Activated CD4-positive, alpha-beta T cell treated with anti-CD3 and anti-CD28 coated beads, Interleukin-2, amount 10 ng/mL, durations not matched to agents 7 days and 5 days (primary cell): Measurements from ENCODE around the gene DENND1A. TPM values are rescaled to one million over a fixed set of nuclear protein-coding genes. Genes with fewer than 3 reads are reported as not detected.

ENCODE experiments used
- CTCF ChIA-PET: fragments of 350-600 bp; sonication (Branson Sonifier 250); formaldehyde crosslinking; loops from one replicate; lab custom pipeline; 2021; ENCODE audit warnings: antibody characterized with exemption; lab: Charles Lee
- POLR2A ChIA-PET: fragments of 350-600 bp; sonication (Branson Sonifier 250); formaldehyde crosslinking; loops from one replicate; lab custom pipeline; 2021; ENCODE audit warnings: antibody characterized with exemption; lab: Charles Lee
- DNase-seq: peaks from one replicate; pipeline ENCODE4 v3.0.0-alpha.2; 2020
- H3K27ac Mint-ChIP-seq: one replicate; pipeline ENCODE4 v1.8.0; 2021; ENCODE audit warnings: mild to moderate bottlenecking, moderate library complexity, mixed read lengths
- H3K27me3 Mint-ChIP-seq: one replicate; pipeline ENCODE4 v1.8.0; 2021; ENCODE audit warnings: mixed read lengths
- H3K36me3 Mint-ChIP-seq: one replicate; pipeline ENCODE4 v1.8.0; 2021; ENCODE audit warnings: low read depth, mixed read lengths
- H3K4me1 Mint-ChIP-seq: one replicate; pipeline ENCODE4 v1.8.0; 2021; ENCODE audit warnings: mixed read lengths
- H3K4me3 Mint-ChIP-seq: one replicate; pipeline ENCODE4 v1.8.0; 2021; ENCODE audit warnings: mild to moderate bottlenecking, moderate library complexity, mixed read lengths
- H3K9me3 Mint-ChIP-seq: one replicate; pipeline ENCODE4 v1.8.0; 2021; ENCODE audit warnings: mixed read lengths
- total RNA-seq, 2 experiments: library from RNA; stranded (reverse); gene quantifications; one replicate each; pipeline ENCODE4 v1.2.3, GENCODE V29; 2021

The DENND1A gene
- total RNA-seq, 2 experiments from 2014 or later: 15.5 to 21.2 TPM

- Mint-ChIP-seq H3K27ac (no peak overlapping the region), H3K9me3 (peaks cover 9% of the 10 kb centered on the region), H3K4me1 (peaks cover 30% of the 10 kb centered on the region), H3K4me3 (no peak overlapping the region), H3K36me3 (peaks cover 15% of the 10 kb centered on the region), H3K27me3 (no peaks in the 10 kb centered on the region)
- DNase-seq: no peak
- ChIA-PET CTCF (interaction anchor here (0.7 kb wide), 1 partner anchor 57 kb away, joined by 3 read pairs; no protein-coding TSS in a partner anchor), POLR2A (no interaction called here)
Observed at GRCh38 chr9:123865226-123866000, 64.5 kb downstream of the DENND1A start.

DNA sequence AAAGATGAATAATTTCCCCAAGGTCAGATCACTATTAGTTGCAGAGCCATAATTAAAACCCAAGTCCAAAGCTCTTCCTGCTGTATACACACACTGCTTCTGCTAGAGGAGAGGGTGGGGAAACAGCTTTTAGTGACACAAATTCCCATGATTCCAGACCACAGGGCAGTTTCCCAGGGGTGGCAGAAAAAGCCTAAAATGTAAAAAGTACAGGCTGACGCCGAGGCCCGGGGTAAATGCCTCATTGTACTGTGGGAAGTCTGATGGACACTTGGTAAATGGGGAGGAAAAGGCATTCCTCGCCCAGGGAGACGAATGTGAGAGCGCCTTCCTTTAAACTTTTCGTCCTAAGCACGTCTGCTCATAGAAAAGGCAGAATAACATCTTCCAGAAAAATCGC is 65.7 kb downstream of the DENND1A start:
- POLR2A ChIA-PET: no interaction called here
- peaks cover 29% of the 10 kb centered on the region for H3K4me1 Mint-ChIP-seq
- H3K36me3 Mint-ChIP-seq: peaks cover 13% of the 10 kb centered on the region
- DNase-seq: no peak
- peaks cover 7% of the 10 kb centered on the region for H3K9me3 Mint-ChIP-seq
- CTCF ChIA-PET: no interaction called here
- no peaks in the 10 kb centered on the region for H3K27me3 Mint-ChIP-seq
- H3K4me3 Mint-ChIP-seq: no peak overlapping the region
- H3K27ac Mint-ChIP-seq: no peak overlapping the region

GRCh38 chr9:123863164-123863855 is 66.6 kb downstream of the DENND1A start:
- POLR2A ChIA-PET: interaction anchor here (0.6 kb wide), 1 partner anchor 149 kb away, joined by 5 read pairs; no protein-coding TSS in a partner anchor
- Mint-ChIP-seq H3K27ac (no peak overlapping the region), H3K4me1 (peaks cover 25% of the 10 kb centered on the region), H3K9me3 (peaks cover 7% of the 10 kb centered on the region), H3K4me3 (no peak overlapping the region), H3K36me3 (peaks cover 13% of the 10 kb centered on the region), H3K27me3 (no peaks in the 10 kb centered on the region)
- CTCF ChIA-PET: no interaction called here
- DNase-seq: no peak

DNA sequence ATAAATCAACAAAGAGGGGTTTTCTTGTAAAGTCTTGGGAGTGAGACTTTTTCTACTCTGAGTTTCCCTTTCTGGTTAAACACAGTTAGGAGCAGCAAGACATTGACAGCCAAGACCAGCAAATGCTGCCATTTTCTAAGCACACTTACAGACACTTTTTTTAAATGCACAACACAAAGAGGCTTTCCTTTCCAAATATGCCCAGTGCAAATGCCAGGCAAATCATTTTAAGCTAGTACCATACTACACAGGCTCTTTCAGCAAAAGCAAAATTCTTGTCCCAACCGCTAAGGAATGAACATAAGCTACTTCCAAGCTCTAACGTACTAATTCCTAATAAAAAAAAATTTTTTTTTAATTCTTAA is 68.2 kb downstream of the DENND1A start:
- peaks cover 9% of the 10 kb centered on the region for H3K4me1 Mint-ChIP-seq
- no peak overlapping the region for H3K4me3 Mint-ChIP-seq
- ChIA-PET POLR2A (no interaction called here), CTCF (interaction anchor here (1.2 kb wide), 1 partner anchor 11 kb away, joined by 4 read pairs; no protein-coding TSS in a partner anchor)
- peaks cover 4% of the 10 kb centered on the region for H3K9me3 Mint-ChIP-seq
- H3K36me3 Mint-ChIP-seq: peaks cover 9% of the 10 kb centered on the region
- H3K27ac Mint-ChIP-seq: no peak overlapping the region
- no peak for DNase-seq
- no peaks in the 10 kb centered on the region for H3K27me3 Mint-ChIP-seq

- H3K36me3 Mint-ChIP-seq: peaks cover 9% of the 10 kb centered on the region
- CTCF ChIA-PET: interaction anchor here (1.2 kb wide), 1 partner anchor 10 kb away, joined by 4 read pairs; no protein-coding TSS in a partner anchor
Observed at GRCh38 chr9:123861086-123861755, 68.7 kb downstream of the DENND1A start.

GRCh38 chr9:123860603-123861002 is 69.3 kb downstream of the DENND1A start:
- Mint-ChIP-seq H3K4me3 (no peak overlapping the region), H3K36me3 (peaks cover 4% of the 10 kb centered on the region), H3K27me3 (no peaks in the 10 kb centered on the region), H3K27ac (no peak overlapping the region), H3K4me1 (no peaks in the 10 kb centered on the region), H3K9me3 (peaks cover 2% of the 10 kb centered on the region)
- CTCF ChIA-PET: no interaction called here
- no peak for DNase-seq
- POLR2A ChIA-PET: no interaction called here

More at GRCh38 chr9:123861086-123861755, 68.7 kb downstream of the DENND1A start:
- Mint-ChIP-seq H3K27ac (no peak overlapping the region), H3K4me3 (no peak overlapping the region), H3K9me3 (peaks cover 6% of the 10 kb centered on the region), H3K27me3 (no peaks in the 10 kb centered on the region), H3K4me1 (peaks cover 5% of the 10 kb centered on the region)
- DNase-seq: no peak
- POLR2A ChIA-PET: no interaction called here

DNA sequence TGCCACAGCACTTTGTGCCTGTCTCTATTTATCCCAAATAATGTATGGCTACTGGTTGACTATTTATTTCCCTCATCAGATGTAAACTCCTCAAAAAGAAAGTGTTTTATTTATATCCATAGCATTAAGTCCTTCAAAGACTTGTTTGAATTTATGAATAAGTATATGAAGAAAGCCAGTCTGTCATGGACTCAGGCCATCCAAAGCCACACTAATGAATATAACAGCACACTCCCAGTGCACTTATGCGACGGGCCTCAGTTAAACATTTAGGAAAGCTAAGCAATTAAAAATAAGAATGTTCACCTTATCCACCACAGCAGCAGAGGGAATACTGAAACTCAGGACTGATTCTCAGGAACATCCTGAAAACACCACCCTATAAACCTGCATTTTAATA is 77.5 kb downstream of the DENND1A start:
- H3K4me1 Mint-ChIP-seq: peaks cover 7% of the 10 kb centered on the region

DNA sequence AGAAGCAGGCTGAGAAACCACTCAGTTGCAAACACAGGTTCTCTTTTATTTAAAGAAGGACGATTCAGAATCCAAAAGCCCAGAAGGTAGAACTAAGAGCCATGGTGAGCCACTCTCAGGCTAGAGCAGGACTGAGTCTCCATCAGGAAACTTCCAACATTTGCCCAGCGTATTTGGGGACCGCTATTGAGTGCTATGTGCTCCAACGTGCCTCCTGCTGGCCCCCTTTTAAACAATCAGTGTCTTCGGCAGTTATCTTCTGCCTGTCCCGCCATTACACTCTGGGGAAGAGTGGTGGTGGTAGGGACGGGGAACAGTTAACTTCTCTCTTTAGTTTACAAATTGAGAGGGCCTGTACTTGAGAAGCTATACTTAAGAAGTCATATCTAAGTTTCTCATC is 78.1 kb downstream of the DENND1A start:
- CTCF ChIA-PET: interaction anchor here (1.6 kb wide), 1 partner anchor 10 kb away, joined by 4 read pairs; no protein-coding TSS in a partner anchor
- Mint-ChIP-seq H3K9me3 (peaks cover 15% of the 10 kb centered on the region), H3K27ac (no peak overlapping the region), H3K27me3 (no peaks in the 10 kb centered on the region), H3K36me3 (peaks cover 21% of the 10 kb centered on the region), H3K4me1 (peaks cover 7% of the 10 kb centered on the region), H3K4me3 (no peak overlapping the region)
- POLR2A ChIA-PET: no interaction called here
- DNase-seq: no peak

More for the DNA sequence above, 77.5 kb downstream of the DENND1A start:
- Mint-ChIP-seq H3K27ac (no peak overlapping the region), H3K9me3 (peaks cover 10% of the 10 kb centered on the region), H3K4me3 (no peak overlapping the region), H3K27me3 (no peaks in the 10 kb centered on the region), H3K36me3 (peaks cover 15% of the 10 kb centered on the region)
- ChIA-PET POLR2A (no interaction called here), CTCF (interaction anchor here (0.7 to 1.2 kb wide), 2 partner anchors 86 to 96 kb away, joined by 3 to 4 read pairs; no protein-coding TSS in a partner anchor)
- DNase-seq: no peak

- ChIA-PET CTCF (interaction anchor here (1.2 kb wide), 1 partner anchor 8 kb away, joined by 4 read pairs; no protein-coding TSS in a partner anchor), POLR2A (no interaction called here)
- peaks cover 7% of the 10 kb centered on the region for H3K4me1 Mint-ChIP-seq
- no peaks in the 10 kb centered on the region for H3K27me3 Mint-ChIP-seq
- H3K27ac Mint-ChIP-seq: no peak overlapping the region
- H3K36me3 Mint-ChIP-seq: peaks cover 26% of the 10 kb centered on the region
- DNase-seq: no peak
- H3K4me3 Mint-ChIP-seq: no peak overlapping the region
- H3K9me3 Mint-ChIP-seq: peaks cover 23% of the 10 kb centered on the region
Observed at GRCh38 chr9:123848447-123849085, 81.4 kb downstream of the DENND1A start.

DNA sequence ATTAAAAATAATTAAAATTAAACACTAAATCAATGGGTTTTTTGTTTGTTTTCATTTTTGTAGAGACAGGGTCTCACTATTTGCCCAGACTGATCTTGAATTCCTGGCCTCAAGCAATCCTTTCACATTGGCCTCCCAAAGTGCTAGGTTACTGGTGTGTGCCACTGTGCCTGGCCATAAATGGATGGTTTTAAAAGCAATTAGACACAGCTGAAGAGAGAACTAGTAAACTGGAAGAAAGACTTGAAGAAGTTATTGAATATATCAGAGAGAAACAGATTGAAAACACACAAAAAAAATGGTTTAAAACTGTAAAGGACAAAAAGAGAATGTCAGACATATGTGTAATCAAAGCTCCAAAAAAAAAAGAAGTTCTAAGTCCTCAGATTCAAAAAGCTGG is 83.0 kb downstream of the DENND1A start:
- peaks cover 33% of the 10 kb centered on the region for H3K36me3 Mint-ChIP-seq

GRCh38 chr9:123843703-123844102 is 86.2 kb downstream of the DENND1A start:
- H3K27me3 Mint-ChIP-seq: no peaks in the 10 kb centered on the region
- no peak overlapping the region for H3K27ac Mint-ChIP-seq
- peaks cover 5% of the 10 kb centered on the region for H3K4me1 Mint-ChIP-seq
- no peak for DNase-seq
- H3K4me3 Mint-ChIP-seq: no peak overlapping the region
- H3K9me3 Mint-ChIP-seq: peaks cover 26% of the 10 kb centered on the region
- ChIA-PET POLR2A (no interaction called here), CTCF (no interaction called here)
- H3K36me3 Mint-ChIP-seq: peaks cover 27% of the 10 kb centered on the region

More for the DNA sequence above, 83.0 kb downstream of the DENND1A start:
- no peaks in the 10 kb centered on the region for H3K27me3 Mint-ChIP-seq
- ChIA-PET CTCF (no interaction called here), POLR2A (no interaction called here)
- no peak overlapping the region for H3K27ac Mint-ChIP-seq
- peaks cover 27% of the 10 kb centered on the region for H3K9me3 Mint-ChIP-seq
- no peak overlapping the region for H3K4me3 Mint-ChIP-seq
- H3K4me1 Mint-ChIP-seq: peaks cover 7% of the 10 kb centered on the region
- DNase-seq: no peak

DNA sequence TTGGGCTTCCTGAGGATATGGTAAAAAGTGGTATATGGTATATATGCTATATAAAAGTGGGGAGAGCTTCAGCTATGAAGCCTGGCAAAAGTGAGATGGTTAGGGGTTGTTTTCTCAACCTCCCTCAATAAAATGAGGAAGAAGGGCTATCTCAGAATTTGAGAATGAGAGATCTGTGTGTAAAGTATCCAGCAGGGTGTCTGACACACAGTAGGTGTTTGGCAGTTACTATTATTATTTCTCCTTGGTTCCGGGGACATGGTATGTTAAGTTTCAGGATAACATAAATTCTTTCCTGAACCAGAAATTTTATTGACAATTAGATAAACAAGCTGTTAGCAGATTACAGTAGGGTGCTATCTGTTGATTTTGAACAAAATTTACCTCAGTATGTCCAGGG is 94.1 kb downstream of the DENND1A start:
- POLR2A ChIA-PET: no interaction called here

More for the DNA sequence above, 94.1 kb downstream of the DENND1A start:
- Mint-ChIP-seq H3K4me3 (no peak overlapping the region), H3K4me1 (peaks cover 18% of the 10 kb centered on the region), H3K27me3 (no peaks in the 10 kb centered on the region), H3K27ac (no peak overlapping the region), H3K36me3 (peaks cover 9% of the 10 kb centered on the region), H3K9me3 (peaks cover 12% of the 10 kb centered on the region)
- CTCF ChIA-PET: no interaction called here
- DNase-seq: no peak
